NCI-H146 treated with DMSO at 0.1 percent for 48 hours (cell line): ENCODE results near the gene SCGB1D4.

ENCODE experiments used
- DNase-seq: peaks from one replicate; lab custom pipeline; 2025; ENCODE audit not compliant: unreplicated experiment; lab: John Stamatoyannopoulos, UW

SCGB1D4 gene

GRCh38 chr11:62280452-62280851 lies 18.4 kb downstream of the SCGB1D4 start:
- DNase-seq: no peak

DNA sequence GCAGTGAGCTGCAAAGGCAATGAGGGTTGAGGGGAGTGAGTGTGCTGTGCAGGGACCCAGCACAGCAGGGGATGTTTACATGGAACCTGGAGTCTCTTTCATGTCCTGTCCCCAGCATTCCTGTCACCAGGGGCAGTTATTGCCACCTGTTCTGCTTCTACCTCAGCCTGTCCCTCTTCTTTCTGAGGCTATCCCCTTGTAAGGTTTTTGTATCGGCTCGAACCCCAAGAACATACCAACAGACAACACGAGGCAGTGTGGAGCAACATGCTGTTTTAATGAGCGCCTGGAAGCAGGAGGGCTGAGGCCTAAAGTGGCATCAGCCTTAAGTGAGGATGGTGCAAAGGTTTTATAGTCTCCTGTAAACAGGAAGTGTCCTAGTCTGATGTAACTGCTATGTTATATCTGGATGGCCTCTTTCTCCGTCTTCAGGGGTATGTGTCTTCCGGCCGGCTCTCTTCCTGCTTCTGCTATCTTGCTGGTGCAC lies 25.0 kb downstream of the SCGB1D4 start:
- DNase-seq: no peak

DNA sequence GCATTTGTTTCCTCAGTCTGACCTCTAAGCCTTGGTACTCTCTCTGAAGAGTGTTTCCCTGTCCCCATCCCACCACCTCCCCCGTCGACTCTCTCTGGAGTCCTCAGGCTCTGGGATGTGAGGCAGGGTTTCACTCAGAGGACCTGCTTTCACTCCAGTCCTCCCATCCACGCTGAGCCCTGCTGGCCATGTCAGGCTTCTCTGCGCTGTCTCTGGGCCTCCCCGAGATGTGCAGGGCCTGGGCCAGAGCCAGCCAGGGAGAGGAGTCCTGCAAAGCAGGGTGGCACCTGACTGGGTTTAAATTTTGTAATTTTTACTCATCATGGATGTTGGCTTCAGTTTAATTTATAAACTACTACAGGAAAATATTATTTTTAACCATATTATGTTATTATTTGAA lies 25.6 kb downstream of the SCGB1D4 start:
- DNase-seq: no peak

DNA sequence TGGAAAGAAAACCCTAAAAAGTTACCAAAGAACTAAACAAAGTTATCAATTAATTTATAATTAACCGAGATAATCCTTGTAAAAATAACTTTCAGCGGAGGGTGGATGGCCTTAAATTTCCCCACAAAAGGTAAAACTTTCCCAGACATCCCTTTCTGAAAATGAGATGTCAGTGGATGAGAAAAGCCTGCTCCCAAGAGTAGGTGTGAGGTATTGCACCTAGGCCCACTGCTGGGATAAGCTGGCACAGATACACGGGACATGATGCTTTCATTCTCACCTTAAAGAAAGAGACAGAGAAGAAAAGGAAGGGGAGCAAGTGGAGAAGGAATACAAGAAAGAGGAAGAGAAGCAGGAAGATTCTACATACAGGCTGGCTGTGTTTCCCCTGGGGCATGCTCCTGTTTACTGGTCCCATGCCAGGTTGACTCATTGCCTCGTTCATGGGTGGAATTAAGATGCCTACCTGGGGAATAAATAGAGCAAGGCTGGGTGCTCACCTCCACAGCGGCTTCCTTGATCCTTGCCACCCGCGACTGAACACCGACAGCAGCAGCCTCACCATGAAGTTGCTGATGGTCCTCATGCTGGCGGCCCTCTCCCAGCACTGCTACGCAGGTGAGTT lies 29.1 kb downstream of the SCGB1D4 start, which contains the start of gene SCGB2A2:
TSS of gene SCGB2A2 (plus strand) at position 505 of the 625 bp plus-strand sequence. CDS start at position 564, 59 bp downstream.
- DNase-seq: no peak

DNA sequence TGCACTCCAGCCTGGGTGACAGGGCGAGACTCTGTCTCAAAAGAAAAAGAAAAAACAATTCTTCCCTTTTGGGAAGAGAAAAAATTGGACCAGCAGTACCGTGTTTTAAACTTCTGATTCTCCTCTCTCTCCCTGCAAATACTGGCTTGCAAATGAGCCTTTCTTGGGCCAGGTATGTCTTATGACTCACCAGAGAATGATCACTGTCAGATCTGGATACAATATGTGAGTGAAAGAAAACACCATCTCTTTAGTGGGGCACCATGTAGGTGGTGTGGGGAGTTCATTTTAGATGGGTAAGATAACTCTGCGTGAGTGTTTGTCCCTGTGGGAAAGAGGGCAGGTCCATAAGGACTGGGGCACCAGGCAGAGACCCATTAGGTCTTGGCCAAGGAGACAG lies 31.3 kb downstream of the SCGB1D4 start:
- DNase-seq: no peak

GRCh38 chr11:62267050-62267449 lies 31.8 kb downstream of the SCGB1D4 start:
- no peak for DNase-seq

- no peak for DNase-seq
Measured at GRCh38 chr11:62266558-62266957, 32.3 kb downstream of the SCGB1D4 start.

GRCh38 chr11:62264004-62264403 lies 34.9 kb downstream of the SCGB1D4 start:
- no peak for DNase-seq

GRCh38 chr11:62260261-62260953 lies 38.5 kb downstream of the SCGB1D4 start:
- DNase-seq: no peak

GRCh38 chr11:62256281-62256680 lies 42.6 kb downstream of the SCGB1D4 start:
- no peak for DNase-seq

- no peak for DNase-seq
Measured at GRCh38 chr11:62253999-62254542, 44.8 kb downstream of the SCGB1D4 start.

- DNase-seq: no peak
Measured at GRCh38 chr11:62251698-62252097, 47.2 kb downstream of the SCGB1D4 start.
